Kidney (tissue), 14 donors: ENCODE data around the gene TMEM217. TPM values are rescaled to one million over a fixed set of nuclear protein-coding genes. Genes with fewer than 3 reads are reported as not detected.

Experiments
- DNase-seq, 5 donors: peaks; one replicate each; pipeline ENCODE4 v3.0.0-alpha.2; 2013 to 2020
- FAIRE-seq: peaks from 2 replicates; lab custom pipeline; 2012; peaks lifted over from hg19 to GRCh38; lab: Jason Lieb, UNC
- H3K27ac ChIP-seq, 2 donors: one replicate each; pipeline ENCODE4 v1.7.0; 2013; ENCODE audit warnings: low read depth in 2 of 2, low read length in 2 of 2, inconsistent platforms in 1 of 2
- H3K27me3 ChIP-seq: one replicate; pipeline ENCODE4 v1.7.1; 2013; ENCODE audit warnings: low read length, inconsistent platforms; ENCODE audit not compliant: control insufficient read depth, insufficient read depth
- H3K36me3 ChIP-seq, 3 donors: one replicate each; pipeline versions ENCODE4 v1.7.0 to v1.7.1; 2013; ENCODE audit warnings: low read length in 3 of 3, control low read depth in 1 of 3, inconsistent platforms in 1 of 3; ENCODE audit not compliant: insufficient read depth in 3 of 3, control insufficient read depth in 2 of 3
- H3K4me1 ChIP-seq, 3 donors: one replicate each; pipeline versions ENCODE4 v1.7.0 to v1.7.1; 2013; ENCODE audit warnings: low read length in 3 of 3, inconsistent platforms in 1 of 3, low read depth in 1 of 3; ENCODE audit not compliant: control insufficient read depth in 2 of 3, insufficient read depth in 2 of 3
- H3K4me3 ChIP-seq, 3 donors: one replicate each; pipeline versions ENCODE4 v1.7.0 to v1.8.1; 2013; ENCODE audit warnings: low read length in 3 of 3, control low read depth in 1 of 3, inconsistent platforms in 1 of 3
- H3K9ac ChIP-seq, 3 donors: one replicate each; pipeline versions ENCODE4 v1.7.0 to v1.7.1; 2013; ENCODE audit warnings: low read length in 3 of 3, control low read depth in 1 of 3, inconsistent platforms in 1 of 3
- H3K9me3 ChIP-seq, 3 donors: one replicate each; pipeline versions ENCODE4 v1.7.0 to v1.7.1; 2013; ENCODE audit warnings: low read length in 3 of 3, control low read depth in 1 of 3, inconsistent platforms in 1 of 3; ENCODE audit not compliant: control insufficient read depth in 2 of 3, insufficient read depth in 1 of 3
- intact Hi-C: fragments of 100-400 bp; cut with DNase I; formaldehyde crosslinking; loops from one replicate; pipeline ENCODE4 v1.11.1; 2022
- polyA plus RNA-seq: library from polyadenylated mRNA; stranded (reverse); fragments of 350-450 nt; fragmentation: Illumina TruSeq; extraction: RNeasy Lipid Tissue Mini Kit (QIAGEN cat#74804); gene quantifications from one replicate; pipeline ENCODE4 v1.2.3, GENCODE V29; 2014; ENCODE audit warnings: low read depth, low replicate concordance; ENCODE audit not compliant: insufficient read depth
- total RNA-seq: library from RNA; stranded (reverse); fragmentation: NEBNext Ultra II Directional; extraction: Animal tissue kit (Norgen Biotek cat#: 25700); gene quantifications from one replicate; pipeline ENCODE4 v1.2.1, GENCODE V29; 2021
- TF ChIP-seq, protein P1 (sequence below): IDR thresholded peaks from 3 replicates; pipeline ENCODE4 v1.5.1; 2012; ENCODE audit warnings: mild to moderate bottlenecking, moderate library complexity, borderline replicate concordance; ENCODE audit not compliant: insufficient read depth; ENCODE audit errors: extremely low read depth
- donor health status: control.
- donor health status: control.
- donor health status: control.
- donor health status: control.
- donor health status: control.
- donor health status: DM: yes; HTN: yes; CAD: no.
- donor health status: Normal renal cell carcinoma (clear cell type).

TMEM217 gene
- total and polyA plus RNA-seq, 2 donors from 2014 or later: 0.67 to 0.72 TPM

DNA sequence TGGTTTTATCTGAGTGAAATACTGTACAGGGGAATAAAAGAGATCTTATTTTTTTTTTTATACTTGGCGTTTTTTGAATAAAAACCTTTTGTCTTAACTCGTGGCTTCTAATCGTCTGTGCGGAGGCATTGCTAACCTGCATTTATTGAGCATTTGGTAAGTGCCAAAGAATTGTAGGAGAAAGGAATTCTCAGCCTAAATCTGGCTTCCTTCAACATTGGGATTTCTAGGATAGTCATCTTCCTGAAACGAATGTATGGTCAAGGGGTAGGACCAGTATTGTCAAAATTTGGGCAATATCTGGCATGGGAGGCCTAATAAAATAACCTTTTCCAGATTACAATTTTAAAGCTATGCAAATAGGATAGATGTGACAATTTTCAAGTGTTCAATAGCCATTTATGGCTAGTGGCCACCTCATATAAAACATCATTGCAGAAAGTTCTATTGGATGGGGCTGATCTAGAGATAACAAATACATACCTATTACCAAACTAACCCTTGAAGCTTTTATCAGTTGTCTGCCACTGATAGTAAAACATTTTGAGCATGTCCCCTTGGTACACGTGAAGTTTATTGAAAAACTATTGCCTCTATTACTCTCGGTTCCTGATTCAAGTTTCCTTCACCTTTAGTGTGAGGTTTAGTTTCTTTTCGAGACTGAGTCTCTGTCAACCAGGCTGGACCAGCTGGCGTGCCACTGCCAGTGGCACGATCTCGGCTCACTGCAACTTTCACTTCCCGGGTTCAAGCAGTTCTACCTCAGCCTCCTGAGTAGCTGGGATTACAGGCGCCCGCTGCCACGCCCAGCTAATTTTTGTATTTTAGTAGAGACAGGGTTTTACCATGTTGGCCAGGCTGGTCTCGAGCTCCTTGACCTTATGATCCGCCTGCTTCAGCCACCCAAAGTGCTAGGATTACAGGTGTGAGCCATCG is 82.3 kb downstream of the TMEM217 start:
- intact Hi-C loops: loop anchor here (10.0 kb wide), 1 partner anchor 121 kb away; no protein-coding TSS in a partner anchor
- no peak overlapping the region for H3K4me3 ChIP-seq
- no peak overlapping the region for H3K27ac ChIP-seq

GRCh38 chr6:37174515-37175331 is 83.2 kb downstream of the TMEM217 start:
- H3K9me3 ChIP-seq: no peaks in the 10 kb centered on the region
- H3K4me1 ChIP-seq: peaks cover 0 to 7% (median 0%) of the 10 kb centered on the region in 3 donors
- H3K36me3 ChIP-seq: peaks cover 10 to 22% (median 14%) of the 10 kb centered on the region in 3 donors
- TF ChIP-seq, protein P1, sequence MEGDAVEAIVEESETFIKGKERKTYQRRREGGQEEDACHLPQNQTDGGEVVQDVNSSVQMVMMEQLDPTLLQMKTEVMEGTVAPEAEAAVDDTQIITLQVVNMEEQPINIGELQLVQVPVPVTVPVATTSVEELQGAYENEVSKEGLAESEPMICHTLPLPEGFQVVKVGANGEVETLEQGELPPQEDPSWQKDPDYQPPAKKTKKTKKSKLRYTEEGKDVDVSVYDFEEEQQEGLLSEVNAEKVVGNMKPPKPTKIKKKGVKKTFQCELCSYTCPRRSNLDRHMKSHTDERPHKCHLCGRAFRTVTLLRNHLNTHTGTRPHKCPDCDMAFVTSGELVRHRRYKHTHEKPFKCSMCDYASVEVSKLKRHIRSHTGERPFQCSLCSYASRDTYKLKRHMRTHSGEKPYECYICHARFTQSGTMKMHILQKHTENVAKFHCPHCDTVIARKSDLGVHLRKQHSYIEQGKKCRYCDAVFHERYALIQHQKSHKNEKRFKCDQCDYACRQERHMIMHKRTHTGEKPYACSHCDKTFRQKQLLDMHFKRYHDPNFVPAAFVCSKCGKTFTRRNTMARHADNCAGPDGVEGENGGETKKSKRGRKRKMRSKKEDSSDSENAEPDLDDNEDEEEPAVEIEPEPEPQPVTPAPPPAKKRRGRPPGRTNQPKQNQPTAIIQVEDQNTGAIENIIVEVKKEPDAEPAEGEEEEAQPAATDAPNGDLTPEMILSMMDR: no peak
- FAIRE-seq (no peak), DNase-seq (no peak)
- no peak overlapping the region for H3K9ac ChIP-seq
- no peak overlapping the region for H3K27ac ChIP-seq
- intact Hi-C loops: loop anchor here (10.0 kb wide), 1 partner anchor 120 kb away; no protein-coding TSS in a partner anchor
- no peaks in the 10 kb centered on the region for H3K27me3 ChIP-seq
- no peak overlapping the region for H3K4me3 ChIP-seq

More for the DNA sequence above, 82.3 kb downstream of the TMEM217 start:
- H3K4me1 ChIP-seq: peaks cover 0 to 7% (median 0%) of the 10 kb centered on the region in 3 donors
- H3K36me3 ChIP-seq: peaks cover 10 to 22% (median 14%) of the 10 kb centered on the region in 3 donors
- no peaks in the 10 kb centered on the region for H3K9me3 ChIP-seq
- no peaks in the 10 kb centered on the region for H3K27me3 ChIP-seq
- no peak for FAIRE-seq
- H3K9ac ChIP-seq: no peak overlapping the region
- TF ChIP-seq, protein P1: no peak
- DNase-seq: no peak

DNA sequence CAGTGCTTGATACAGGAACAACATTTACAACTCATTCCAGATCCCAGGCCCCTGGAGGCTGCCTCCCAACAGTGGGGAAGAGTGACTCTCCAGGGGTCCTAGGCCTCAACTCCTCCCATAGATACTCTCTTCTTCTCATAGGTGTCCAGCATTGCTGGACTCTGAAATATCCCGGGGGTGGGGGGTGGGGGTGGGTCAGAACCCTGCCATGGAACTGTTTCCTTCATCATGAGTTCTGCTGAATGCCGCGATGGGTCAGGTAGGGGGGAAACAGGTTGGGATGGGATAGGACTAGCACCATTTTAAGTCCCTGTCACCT is 83.8 kb downstream of the TMEM217 start:
- TF ChIP-seq, protein P1: no peak
- Histone ChIP-seq H3K9me3 (no peaks in the 10 kb centered on the region), H3K4me1 (peaks cover 0 to 7% (median 0%) of the 10 kb centered on the region in 3 donors), H3K36me3 (peaks cover 10 to 22% (median 14%) of the 10 kb centered on the region in 3 donors), H3K4me3 (no peak overlapping the region), H3K27ac (no peak overlapping the region), H3K27me3 (no peaks in the 10 kb centered on the region), H3K9ac (no peak overlapping the region)
- no peak for DNase-seq
- intact Hi-C loops: loop anchor here (10.0 kb wide), 1 partner anchor 119 kb away; no protein-coding TSS in a partner anchor
- FAIRE-seq: no peak
